Gastrocnemius medialis (tissue), 4 donors: ENCODE data around the gene MRPL38. TPM values are rescaled to one million over a fixed set of nuclear protein-coding genes. Genes with fewer than 3 reads are reported as not detected.

Source experiments
- ATAC-seq, 2 donors: fragments of 150-250 bp; one replicate each; pipeline ENCODE4 v1.9.1; 2016
- DNase-seq, 2 donors: peaks; one replicate each; pipeline ENCODE4 v3.0.0-alpha.2; 2019
- H3K27ac ChIP-seq, 4 donors: fragments of 200-600 bp; sonication (generic); 1 replicate in 1 of 4; 2 replicates in 3 of 4; pipeline ENCODE4 v1.5.1; 2016 to 2018; ENCODE audit warnings: mild to moderate bottlenecking in 2 of 4, moderate library complexity in 1 of 4
- H3K27me3 ChIP-seq, 3 donors: fragments of 200-600 bp; sonication (generic) in 2 of 3; 1 replicate in 1 of 3; 2 replicates in 2 of 3; pipeline versions ENCODE4 v1.5.1 to v1.6.0; 2016 to 2019; ENCODE audit warnings: mild to moderate bottlenecking in 1 of 3, moderate library complexity in 1 of 3
- H3K36me3 ChIP-seq, 2 donors: fragments of 200-600 bp; sonication (generic) in 1 of 2; one replicate each; pipeline ENCODE4 v1.5.1; 2017 to 2018
- H3K4me1 ChIP-seq, 2 donors: fragments of 200-600 bp; sonication (generic) in 1 of 2; one replicate each; pipeline ENCODE4 v1.5.1; 2016 to 2017; ENCODE audit warnings: mild to moderate bottlenecking in 2 of 2
- H3K4me3 ChIP-seq, 4 donors: fragments of 200-600 bp; sonication (generic) in 3 of 4; 1 replicate in 1 of 4; 2 replicates in 3 of 4; pipeline ENCODE4 v1.5.1; 2016 to 2019; ENCODE audit warnings: mild to moderate bottlenecking in 2 of 4
- H3K9me3 ChIP-seq, 3 donors: fragments of 200-600 bp; sonication (generic) in 2 of 3; 1 replicate in 1 of 3; 2 replicates in 2 of 3; pipeline ENCODE4 v1.5.1; 2016 to 2019
- POLR2A ChIP-seq, 2 donors: fragments of 450-650 bp; IDR thresholded peaks; one replicate each; pipeline ENCODE4 v1.6.1; 2017; ENCODE audit warnings: antibody characterized with exemption in 2 of 2, mild to moderate bottlenecking in 2 of 2, moderate library complexity in 2 of 2
- in situ Hi-C, 4 donors: fragments of 200-750 bp; cut with MboI; loops; one replicate each; pipeline versions ENCODE4 v1.15.0 to v1.8.0; 2017; ENCODE audit warnings: low sequenced_read_pairs in 4 of 4
- intact Hi-C: fragments of 100-400 bp; cut with DNase I; formaldehyde crosslinking; loops from one replicate; pipeline ENCODE4 v1.15.1; 2023; ENCODE audit warnings: low total_unique reads
- total RNA-seq, 4 donors: library from RNA; depleted of rRNA; stranded (reverse); fragments of >200 nt; gene quantifications; one replicate each; pipeline versions ENCODE4 v1.1.0 to v1.2.3, GENCODE V29; 2016
- TF ChIP-seq, protein P1 (sequence below), 5 experiments: fragments of 450-650 bp in 3 of 5; fragments of 200-600 bp in 2 of 5; sonication (generic) in 2 of 5; IDR thresholded peaks in 4 of 5; conservative IDR thresholded peaks in 1 of 5; 1 replicate in 4 of 5; 2 replicates in 1 of 5; pipeline ENCODE4 v1.5.1; 2016 to 2019; ENCODE audit warnings: antibody characterized with exemption in 5 of 5, mild to moderate bottlenecking in 3 of 5, moderate library complexity in 3 of 5

MRPL38 gene
- total RNA-seq, 4 donors from 2014 or later: 29.9 to 86.7 (median 53.1) TPM

DNA sequence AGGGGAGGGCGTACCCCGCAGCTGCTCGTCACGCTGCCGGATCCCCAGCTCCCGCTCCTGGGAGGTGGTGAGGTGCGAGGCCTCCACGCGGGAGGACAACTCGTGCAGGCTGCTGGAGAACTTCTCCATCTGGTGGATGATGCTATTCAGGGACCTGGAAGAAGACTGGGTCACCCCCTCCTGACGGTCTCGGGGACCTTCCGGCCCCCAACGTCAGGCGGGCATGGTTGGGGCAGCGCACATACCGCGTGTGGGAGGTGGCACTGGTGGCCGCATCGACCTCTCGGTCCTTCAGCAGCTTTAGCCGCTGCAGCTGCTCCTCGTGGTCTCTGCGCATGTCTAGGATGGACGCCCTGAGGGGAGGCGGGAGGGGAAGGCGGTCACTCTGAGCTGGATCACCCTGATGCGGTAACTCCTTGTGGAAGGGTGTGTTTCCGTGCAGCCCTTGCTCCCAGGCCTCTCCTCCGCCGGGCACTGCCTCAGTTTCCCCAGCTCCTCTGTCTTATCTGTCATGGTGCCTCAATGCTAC, 13.3 kb upstream of the MRPL38 start:
- peaks cover 0 to 7% of the 10 kb centered on the region in 2 donors for H3K36me3 ChIP-seq
- TF ChIP-seq, protein P1, sequence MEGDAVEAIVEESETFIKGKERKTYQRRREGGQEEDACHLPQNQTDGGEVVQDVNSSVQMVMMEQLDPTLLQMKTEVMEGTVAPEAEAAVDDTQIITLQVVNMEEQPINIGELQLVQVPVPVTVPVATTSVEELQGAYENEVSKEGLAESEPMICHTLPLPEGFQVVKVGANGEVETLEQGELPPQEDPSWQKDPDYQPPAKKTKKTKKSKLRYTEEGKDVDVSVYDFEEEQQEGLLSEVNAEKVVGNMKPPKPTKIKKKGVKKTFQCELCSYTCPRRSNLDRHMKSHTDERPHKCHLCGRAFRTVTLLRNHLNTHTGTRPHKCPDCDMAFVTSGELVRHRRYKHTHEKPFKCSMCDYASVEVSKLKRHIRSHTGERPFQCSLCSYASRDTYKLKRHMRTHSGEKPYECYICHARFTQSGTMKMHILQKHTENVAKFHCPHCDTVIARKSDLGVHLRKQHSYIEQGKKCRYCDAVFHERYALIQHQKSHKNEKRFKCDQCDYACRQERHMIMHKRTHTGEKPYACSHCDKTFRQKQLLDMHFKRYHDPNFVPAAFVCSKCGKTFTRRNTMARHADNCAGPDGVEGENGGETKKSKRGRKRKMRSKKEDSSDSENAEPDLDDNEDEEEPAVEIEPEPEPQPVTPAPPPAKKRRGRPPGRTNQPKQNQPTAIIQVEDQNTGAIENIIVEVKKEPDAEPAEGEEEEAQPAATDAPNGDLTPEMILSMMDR (IDR thresholded peaks at IDR 0.05 in 4 of 5, conservative IDR thresholded peaks at IDR 0.05 in 1 of 5): no peak
- no peak for TF ChIP-seq POLR2A (IDR thresholded peaks at IDR 0.05)
- H3K4me3 ChIP-seq: no peak overlapping the region
- no peak overlapping the region for H3K27ac ChIP-seq
- DNase-seq: no peak
- no peaks in the 10 kb centered on the region for H3K27me3 ChIP-seq
- no peaks in the 10 kb centered on the region for H3K9me3 ChIP-seq
- in situ Hi-C loops: no loop called here
- intact Hi-C loops: no loop called here
- H3K4me1 ChIP-seq: no peaks in the 10 kb centered on the region
- ATAC-seq: no peak

DNA sequence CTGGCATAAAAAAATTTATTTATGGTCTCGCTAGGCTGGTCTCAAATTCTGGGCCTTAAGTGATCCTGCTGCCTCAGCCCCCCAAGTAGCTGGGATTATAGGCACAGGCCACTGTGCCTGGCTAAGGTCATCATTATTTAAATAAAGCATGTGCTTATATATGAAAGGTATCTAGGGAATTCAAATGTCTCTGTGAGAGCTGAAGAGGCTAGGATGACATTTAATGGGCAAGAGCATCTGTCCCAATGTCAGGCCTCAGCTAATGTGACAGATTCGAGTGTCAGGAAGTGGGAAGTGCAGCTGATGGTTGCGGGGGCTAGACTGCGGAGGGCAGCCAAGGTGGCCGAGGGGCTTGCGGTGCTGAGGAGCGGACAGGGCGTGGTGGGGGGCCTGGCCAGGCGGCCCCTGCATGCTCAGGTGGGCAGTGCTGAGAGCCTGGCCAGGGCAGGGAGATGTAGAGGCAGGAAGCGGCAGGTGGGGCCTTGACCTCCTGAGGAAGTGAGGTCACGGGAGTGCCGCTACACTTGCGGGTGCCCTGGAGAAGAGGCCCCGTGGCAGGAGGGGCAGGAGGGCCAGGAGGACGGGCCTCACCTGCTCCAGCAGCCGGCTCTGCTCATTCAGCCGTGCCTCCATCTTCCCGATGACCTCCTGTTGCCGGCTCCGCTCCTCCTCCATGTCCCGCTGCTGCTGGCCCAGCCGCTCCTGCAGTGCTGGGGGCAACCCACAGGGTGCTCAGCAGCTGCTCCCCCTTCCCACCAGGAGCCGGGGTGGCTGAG, 12.6 kb upstream of the MRPL38 start:
- no peak overlapping the region for H3K4me3 ChIP-seq
- ATAC-seq (no peak), DNase-seq (no peak)
- in situ Hi-C loops: no loop called here
- H3K9me3 ChIP-seq: no peaks in the 10 kb centered on the region
- intact Hi-C loops: no loop called here
- no peaks in the 10 kb centered on the region for H3K27me3 ChIP-seq
- H3K27ac ChIP-seq: no peak overlapping the region
- no peak for TF ChIP-seq POLR2A (IDR thresholded peaks at IDR 0.05)
- TF ChIP-seq, protein P1 (IDR thresholded peaks at IDR 0.05 in 4 of 5, conservative IDR thresholded peaks at IDR 0.05 in 1 of 5): no peak
- H3K36me3 ChIP-seq: peaks cover 0 to 7% of the 10 kb centered on the region in 2 donors
- no peaks in the 10 kb centered on the region for H3K4me1 ChIP-seq

DNA sequence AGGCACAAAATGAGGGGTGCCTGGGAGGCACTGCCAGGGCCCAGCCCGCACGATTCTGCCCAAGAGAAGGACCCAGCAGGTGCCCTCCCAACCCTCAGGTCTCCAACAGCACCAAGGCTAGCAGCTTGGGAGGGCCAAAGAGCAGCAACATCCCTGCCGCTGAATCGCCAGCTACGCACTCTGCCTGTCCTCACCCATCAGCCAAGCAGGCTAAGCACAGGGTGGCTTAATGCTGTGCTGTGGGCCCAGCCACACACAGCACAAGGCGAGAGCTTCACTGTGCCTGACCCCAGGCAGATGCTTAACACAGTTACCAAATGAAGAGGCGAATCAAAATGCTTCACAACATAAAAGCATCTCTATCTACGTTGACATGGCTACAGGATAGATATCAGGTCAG, 10.6 kb upstream of the MRPL38 start:
- no peaks in the 10 kb centered on the region for H3K4me1 ChIP-seq
- H3K9me3 ChIP-seq: no peaks in the 10 kb centered on the region
- intact Hi-C loops: no loop called here
- in situ Hi-C loops: no loop called here
- ATAC-seq (no peak), DNase-seq (no peak)
- peaks cover 0 to 7% of the 10 kb centered on the region in 2 donors for H3K36me3 ChIP-seq
- H3K4me3 ChIP-seq: no peak overlapping the region
- no peaks in the 10 kb centered on the region for H3K27me3 ChIP-seq
- no peak overlapping the region for H3K27ac ChIP-seq
- TF ChIP-seq, protein P1 (IDR thresholded peaks at IDR 0.05 in 4 of 5, conservative IDR thresholded peaks at IDR 0.05 in 1 of 5): no peak
- no peak for TF ChIP-seq POLR2A (IDR thresholded peaks at IDR 0.05)

DNA sequence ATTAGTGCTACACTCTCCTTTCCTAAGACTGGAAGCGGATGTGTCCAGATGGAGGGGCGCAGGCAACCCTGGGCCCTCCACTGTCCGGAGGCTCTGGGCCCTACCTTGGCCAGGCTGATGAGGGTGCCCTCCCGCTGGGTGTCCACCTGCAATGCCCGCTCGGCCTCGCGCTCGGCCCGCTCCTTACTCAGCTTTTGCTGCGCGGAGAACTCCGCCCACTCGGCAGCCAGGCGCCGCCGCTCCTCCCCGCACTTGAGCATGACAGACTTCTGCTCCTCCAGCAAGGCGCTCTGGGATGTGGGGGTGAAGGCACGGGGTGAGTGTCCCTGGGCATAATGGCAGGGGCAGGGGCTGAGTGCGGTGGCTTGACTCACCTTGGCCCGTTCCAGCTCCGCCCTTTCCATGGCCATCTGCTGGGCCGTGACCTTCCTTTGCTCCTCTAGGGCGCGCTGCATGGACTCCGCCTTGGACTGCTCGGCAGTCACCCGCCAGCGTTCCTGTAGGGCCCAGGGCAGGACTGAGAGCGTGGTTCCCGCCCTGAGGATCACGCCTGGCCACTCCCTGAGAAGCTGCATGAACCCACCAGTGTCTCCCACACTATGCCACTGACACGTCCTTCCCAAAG, 10.1 kb upstream of the MRPL38 start:
- no peaks in the 10 kb centered on the region for H3K9me3 ChIP-seq
- H3K36me3 ChIP-seq: peaks cover 0 to 7% of the 10 kb centered on the region in 2 donors
- no peak overlapping the region for H3K4me3 ChIP-seq
- intact Hi-C loops (no loop called here), in situ Hi-C loops (no loop called here)
- no peaks in the 10 kb centered on the region for H3K27me3 ChIP-seq
- TF ChIP-seq, protein P1 (IDR thresholded peaks at IDR 0.05 in 4 of 5, conservative IDR thresholded peaks at IDR 0.05 in 1 of 5): no peak
- no peak for TF ChIP-seq POLR2A (IDR thresholded peaks at IDR 0.05)
- ATAC-seq: no peak
- no peaks in the 10 kb centered on the region for H3K4me1 ChIP-seq
- H3K27ac ChIP-seq: no peak overlapping the region
- DNase-seq: no peak
